Keratinocyte (primary cell): ENCODE results near the gene HOXA10. TPM values are rescaled to one million over a fixed set of nuclear protein-coding genes. Genes with fewer than 3 reads are reported as not detected.
A peak's percentile ranks its signal among the peaks of the same experiment; 100 is the strongest.

Source experiments
- DNase-seq: peaks from one replicate; pipeline ENCODE4 v3.0.0-alpha.2; 2011; ENCODE audit warnings: low read depth, missing footprints, low spot score
- FAIRE-seq: peaks from 2 replicates; lab custom pipeline; 2011; peaks lifted over from hg19 to GRCh38; lab: Jason Lieb, UNC
- H2AFZ ChIP-seq: 2 replicates; pipeline ENCODE4 v1.6.0; 2012; ENCODE audit warnings: low read length, control low read depth, inconsistent platforms; ENCODE audit not compliant: control insufficient read depth
- H3K27ac ChIP-seq: 2 replicates; pipeline ENCODE4 v1.5.1; 2011; ENCODE audit warnings: low read length; ENCODE audit not compliant: control insufficient read depth, insufficient read depth
- H3K27me3 ChIP-seq: 3 replicates; pipeline ENCODE4 v1.6.0; 2011; ENCODE audit warnings: low read length; ENCODE audit not compliant: control insufficient read depth, insufficient read depth; ENCODE audit errors: extremely low read depth
- H3K36me3 ChIP-seq, 2 experiments: 2 replicates in 1 of 2; 3 replicates in 1 of 2; pipeline ENCODE4 v1.5.1; 2011; ENCODE audit warnings: low read length in 2 of 2, mild to moderate bottlenecking in 1 of 2; ENCODE audit not compliant: control insufficient read depth in 2 of 2, insufficient read depth in 2 of 2; ENCODE audit errors: extremely low read depth in 1 of 2
- H3K4me1 ChIP-seq: 3 replicates; pipeline ENCODE4 v1.5.1; 2011; ENCODE audit warnings: low read length; ENCODE audit not compliant: control insufficient read depth, insufficient read depth; ENCODE audit errors: extremely low read depth
- H3K4me2 ChIP-seq: 3 replicates; pipeline ENCODE4 v1.6.0; 2011; ENCODE audit warnings: low read depth, low read length; ENCODE audit not compliant: control insufficient read depth, insufficient read depth; ENCODE audit errors: extremely low read depth
- H3K4me3 ChIP-seq, 3 experiments: fragments of 200-600 bp in 1 of 3; sonication (generic) in 1 of 3; 2 replicates in 2 of 3; 3 replicates in 1 of 3; pipeline ENCODE4 v1.5.1; 2011 to 2016; ENCODE audit warnings: low read length in 3 of 3, mild to moderate bottlenecking in 3 of 3, control low read depth in 2 of 3, inconsistent platforms in 1 of 3, low read depth in 1 of 3, mixed read lengths in 1 of 3, mixed run types in 1 of 3, moderate library complexity in 1 of 3; ENCODE audit not compliant: control insufficient read depth in 2 of 3, insufficient read depth in 2 of 3; ENCODE audit errors: extremely low read depth in 1 of 3
- H3K79me2 ChIP-seq: 2 replicates; pipeline ENCODE4 v1.6.0; 2012; ENCODE audit warnings: low read length; ENCODE audit not compliant: control insufficient read depth, insufficient read depth
- H3K9ac ChIP-seq: 3 replicates; pipeline ENCODE4 v1.6.0; 2011; ENCODE audit warnings: low read length; ENCODE audit not compliant: control insufficient read depth, insufficient read depth; ENCODE audit errors: extremely low read depth
- H3K9me1 ChIP-seq: 3 replicates; pipeline ENCODE4 v1.6.0; 2011; ENCODE audit warnings: low read length; ENCODE audit not compliant: control insufficient read depth, insufficient read depth; ENCODE audit errors: extremely low read depth
- H3K9me3 ChIP-seq: 2 replicates; pipeline ENCODE4 v1.5.1; 2012; ENCODE audit warnings: low read depth, low read length; ENCODE audit not compliant: control insufficient read depth
- H4K20me1 ChIP-seq: 3 replicates; pipeline ENCODE4 v1.6.0; 2011; ENCODE audit warnings: low read length; ENCODE audit not compliant: control insufficient read depth, insufficient read depth; ENCODE audit errors: extremely low read depth
- CTCF ChIP-seq, 3 experiments: IDR thresholded peaks in 1 of 3; conservative IDR thresholded peaks in 1 of 3; optimal IDR thresholded peaks in 1 of 3; 2 replicates in 2 of 3; 3 replicates in 1 of 3; pipeline versions ENCODE3 to v1.5.1; 2011; ENCODE audit warnings: low read length in 3 of 3, mild to moderate bottlenecking in 3 of 3, moderate library complexity in 2 of 3, control low read depth in 1 of 3, inconsistent platforms in 1 of 3; ENCODE audit not compliant: insufficient read depth in 2 of 3; ENCODE audit errors: extremely low read depth in 1 of 3
- EZH2 ChIP-seq: IDR thresholded peaks from one replicate; pipeline ENCODE4 v1.6.1; 2012; ENCODE audit warnings: inconsistent platforms, mild to moderate bottlenecking, low read length, moderate library complexity
- dilution Hi-C: fragments of 300-500 bp; cut with MboI; formaldehyde crosslinking; loops from one replicate; pipeline ENCODE4 v1.7.0; 2020; ENCODE audit warnings: low sequenced_read_pairs; ENCODE audit not compliant: extremely low pct_ligation_motif_present
- polyA plus RNA-seq, 5 experiments: library from polyadenylated mRNA; depleted of rRNA in 3 of 5; stranded (reverse) in 3 of 5; stranded (forward) in 1 of 5; unstranded in 1 of 5; fragments of >200 nt; gene quantifications; 1 replicate in 1 of 5; 2 replicates in 3 of 5; 3 replicates in 1 of 5; pipeline versions ENCODE4 v1.2.1 to v1.2.3, GENCODE V29; 2011 to 2012; ENCODE audit warnings: missing spikeins in 2 of 5, low read depth in 1 of 5, low replicate concordance in 1 of 5

The HOXA10 gene
- polyA plus RNA-seq, 1 donor (not counting 4 experiments of a cell fraction or from before 2014, with no cell fraction given): 2.4 TPM

- H3K4me2 ChIP-seq: peak overlapping the region; percentile 98
- DNase-seq: no peak
- H3K27ac ChIP-seq: peak overlapping the region; percentile 54
- H4K20me1 ChIP-seq: no peaks in the 10 kb centered on the region
- TF ChIP-seq EZH2: no peak
- no peak for TF ChIP-seq CTCF (optimal IDR thresholded peaks at IDR 0.05 in 1 of 3, IDR thresholded peaks at IDR 0.05 in 1 of 3, conservative IDR thresholded peaks at IDR 0.05 in 1 of 3; ENCODE audit: extremely low read depth in 1 of 3, insufficient read depth in 2 of 3, low read length in 3 of 3)
- peaks cover 0 to 4% of the 10 kb centered on the region in 2 experiments for H3K36me3 ChIP-seq
- no peaks in the 10 kb centered on the region for H3K9me3 ChIP-seq
- dilution Hi-C loops: no loop called here
- FAIRE-seq: no peak
- no peaks in the 10 kb centered on the region for H3K9me1 ChIP-seq
- H3K4me1 ChIP-seq: peaks cover 30% of the 10 kb centered on the region
- peaks cover 47% of the 10 kb centered on the region for H3K79me2 ChIP-seq
- H3K27me3 ChIP-seq: peaks cover 6% of the 10 kb centered on the region
- H2AFZ ChIP-seq: peak overlapping the region; percentile 54
- H3K9ac ChIP-seq: peak overlapping the region; percentile 83
- peak overlapping the region; percentile 78 to 94 (median 84) for H3K4me3 ChIP-seq
These were observed 1.2 kb downstream of the HOXA10 start for GRCh38 chr7:27172823-27173510.

GRCh38 chr7:27172315-27172774 is 1.8 kb downstream of the HOXA10 start:
- peaks cover 53% of the 10 kb centered on the region for H3K79me2 ChIP-seq
- peak overlapping the region; percentile 83 for H3K9ac ChIP-seq
- peak overlapping the region; percentile 87 for H3K27ac ChIP-seq
- dilution Hi-C loops: no loop called here
- peaks cover 0 to 4% of the 10 kb centered on the region in 2 experiments for H3K36me3 ChIP-seq
- H3K4me2 ChIP-seq: peak overlapping the region; percentile 98
- TF ChIP-seq CTCF (optimal IDR thresholded peaks at IDR 0.05 in 1 of 3, IDR thresholded peaks at IDR 0.05 in 1 of 3, conservative IDR thresholded peaks at IDR 0.05 in 1 of 3; ENCODE audit: extremely low read depth in 1 of 3, insufficient read depth in 2 of 3, low read length in 3 of 3): no peak
- TF ChIP-seq EZH2: no peak
- H3K9me1 ChIP-seq: no peaks in the 10 kb centered on the region
- H2AFZ ChIP-seq: no peak overlapping the region
- H3K4me3 ChIP-seq: peak overlapping the region; percentile 78 to 94 (median 84)
- no peak for FAIRE-seq
- H3K4me1 ChIP-seq: peaks cover 32% of the 10 kb centered on the region
- peaks cover 6% of the 10 kb centered on the region for H3K27me3 ChIP-seq
- H4K20me1 ChIP-seq: no peaks in the 10 kb centered on the region
- no peaks in the 10 kb centered on the region for H3K9me3 ChIP-seq
- no peak for DNase-seq
